Measurements from ENCODE around the gene SCARB2.

GRCh38 chr4:76212851-76213414 lies 691 bp downstream of the SCARB2 start:
- TF ChIP-seq TAF1 (IDR thresholded peaks at IDR 0.05; ENCODE audit: low read depth) (no peak), MAX (IDR thresholded peaks at IDR 0.05) (no peak), CREB1 (IDR thresholded peaks at IDR 0.05; ENCODE audit: low read depth) (no peak), RAD21 (IDR thresholded peaks at IDR 0.05; ENCODE audit: low read depth) (no peak), EGR1 (IDR thresholded peaks at IDR 0.05) (no peak), REST (IDR thresholded peaks at IDR 0.05; ENCODE audit: low read depth) (no peak), YY1 (IDR thresholded peaks at IDR 0.05; ENCODE audit: low read depth) (no peak), TCF12 (IDR thresholded peaks at IDR 0.05; ENCODE audit: low read depth) (no peak), EP300 (IDR thresholded peaks at IDR 0.05; ENCODE audit: borderline replicate concordance) (no peak), FOXM1 (IDR thresholded peaks at IDR 0.05; ENCODE audit: borderline replicate concordance, low read depth) (no peak), USF1 (IDR thresholded peaks at IDR 0.05) (no peak), CEBPB (IDR thresholded peaks at IDR 0.05) (no peak)
